Mesendoderm (in vitro differentiated cells): Measurements from ENCODE around the gene HLF.

Experiments
- DNase-seq: peaks from one replicate; pipeline ENCODE4 v3.0.0; 2013
- H2AK5ac ChIP-seq: 2 replicates; pipeline ENCODE4 v1.6.1; 2013; ENCODE audit warnings: low read length, inconsistent platforms
- H2BK120ac ChIP-seq: 2 replicates; pipeline ENCODE4 v1.6.1; 2013; ENCODE audit warnings: low read depth, mild to moderate bottlenecking, low read length, moderate library complexity, mixed read lengths
- H2BK15ac ChIP-seq: replicated peaks from 2 replicates; pipeline ENCODE4 v1.6.1; 2013; ENCODE audit warnings: low read depth, mild to moderate bottlenecking, moderate library complexity
- H2BK5ac ChIP-seq: 2 replicates; pipeline ENCODE4 v1.6.1; 2013; ENCODE audit warnings: low read length, inconsistent platforms
- H3K18ac ChIP-seq: 2 replicates; pipeline ENCODE4 v1.6.1; 2013; ENCODE audit warnings: mild to moderate bottlenecking, low read length, mixed read lengths
- H3K23ac ChIP-seq: one replicate; pipeline ENCODE4 v1.6.1; 2013; ENCODE audit warnings: low read length
- H3K27ac ChIP-seq: 2 replicates; pipeline ENCODE4 v1.5.1; 2013; ENCODE audit warnings: low read depth, mild to moderate bottlenecking, inconsistent platforms, low read length, moderate library complexity
- H3K27me3 ChIP-seq: 2 replicates; pipeline ENCODE4 v1.6.1; 2013; ENCODE audit warnings: low read length, control low read depth, mild to moderate bottlenecking, inconsistent platforms; ENCODE audit not compliant: insufficient read depth, poor library complexity
- H3K36me3 ChIP-seq: 2 replicates; pipeline ENCODE4 v1.6.1; 2013; ENCODE audit warnings: low read length, inconsistent platforms; ENCODE audit not compliant: control insufficient read depth, insufficient read depth
- H3K4ac ChIP-seq: one replicate; pipeline ENCODE4 v1.6.1; 2013; ENCODE audit warnings: low read depth, mild to moderate bottlenecking, low read length, moderate library complexity
- H3K4me1 ChIP-seq: 2 replicates; pipeline ENCODE4 v1.6.1; 2013; ENCODE audit warnings: low read depth, low read length, inconsistent platforms; ENCODE audit not compliant: control insufficient read depth
- H3K4me2 ChIP-seq: 2 replicates; pipeline ENCODE4 v1.6.1; 2013; ENCODE audit warnings: low read length
- H3K4me3 ChIP-seq: 2 replicates; pipeline ENCODE4 v1.5.1; 2013; ENCODE audit warnings: mild to moderate bottlenecking, low read length
- H3K56ac ChIP-seq: one replicate; pipeline ENCODE4 v1.6.1; 2013; ENCODE audit warnings: low read length
- H3K79me1 ChIP-seq: 2 replicates; pipeline ENCODE4 v1.6.1; 2013; ENCODE audit warnings: low read length, inconsistent platforms
- H3K79me2 ChIP-seq: 2 replicates; pipeline ENCODE4 v1.6.1; 2013; ENCODE audit warnings: mild to moderate bottlenecking, low read length; ENCODE audit not compliant: control insufficient read depth, insufficient read depth
- H3K9ac ChIP-seq: 2 replicates; pipeline ENCODE4 v1.6.1; 2013; ENCODE audit warnings: low read length, inconsistent platforms
- H4K5ac ChIP-seq: one replicate; pipeline ENCODE4 v1.6.1; 2013; ENCODE audit warnings: low read length
- H4K8ac ChIP-seq: one replicate; pipeline ENCODE4 v1.6.1; 2013; ENCODE audit warnings: low read depth, mild to moderate bottlenecking, control low read depth, low read length, moderate library complexity
- WGBS: extraction: QIAGEN DNeasy Blood & Tissue Kit; methylation state at CpG from one replicate; pipeline ENCODE4 v1.1.7; 2013; ENCODE audit warnings: low lambda C conversion rate, missing lambda C conversion rate; ENCODE audit not compliant: insufficient coverage; ENCODE audit errors: extremely low coverage; 5-methylcytosine and 5-hydroxymethylcytosine counted together

Gene HLF

DNA sequence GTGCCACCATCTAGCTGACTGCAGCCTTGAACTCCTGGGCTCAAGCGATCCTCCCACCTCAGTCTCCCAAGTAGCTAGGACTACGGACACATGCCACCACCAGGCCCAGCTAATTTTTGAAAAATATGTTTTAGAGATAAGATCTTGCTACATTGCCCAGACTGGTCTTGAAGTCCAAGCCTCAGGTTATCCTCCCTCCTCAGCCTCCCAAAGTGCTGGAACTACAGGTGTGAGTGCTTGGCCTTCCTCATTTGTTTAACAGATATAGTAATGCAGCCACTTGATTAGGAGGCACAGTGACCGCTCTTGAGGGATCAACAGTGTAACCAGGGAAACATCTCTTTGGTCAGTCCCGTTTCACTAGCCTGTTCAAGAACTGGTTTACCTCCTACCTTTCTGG is 35.1 kb downstream of the HLF start:
- no peak for DNase-seq
- no peak overlapping the region for H2BK15ac ChIP-seq
- no peak overlapping the region for H4K5ac ChIP-seq
- no peaks in the 10 kb centered on the region for H3K27me3 ChIP-seq
- H2BK120ac ChIP-seq: no peak overlapping the region
- H2BK5ac ChIP-seq: no peak overlapping the region
- H3K79me1 ChIP-seq: no peaks in the 10 kb centered on the region
- H3K4ac ChIP-seq: no peak overlapping the region
- no peak overlapping the region for H2AK5ac ChIP-seq
- WGBS: no CpG with 5 or more reads among the region's 4 CpGs
- no peak overlapping the region for H3K9ac ChIP-seq
- no peak overlapping the region for H3K23ac ChIP-seq
- H3K4me2 ChIP-seq: no peak overlapping the region
- H3K4me3 ChIP-seq: no peak overlapping the region
- no peak overlapping the region for H4K8ac ChIP-seq
- H3K27ac ChIP-seq: no peak overlapping the region
- H3K4me1 ChIP-seq: no peaks in the 10 kb centered on the region
- no peak overlapping the region for H3K18ac ChIP-seq
- no peak overlapping the region for H3K56ac ChIP-seq
- H3K36me3 ChIP-seq: no peaks in the 10 kb centered on the region
- no peaks in the 10 kb centered on the region for H3K79me2 ChIP-seq

DNA sequence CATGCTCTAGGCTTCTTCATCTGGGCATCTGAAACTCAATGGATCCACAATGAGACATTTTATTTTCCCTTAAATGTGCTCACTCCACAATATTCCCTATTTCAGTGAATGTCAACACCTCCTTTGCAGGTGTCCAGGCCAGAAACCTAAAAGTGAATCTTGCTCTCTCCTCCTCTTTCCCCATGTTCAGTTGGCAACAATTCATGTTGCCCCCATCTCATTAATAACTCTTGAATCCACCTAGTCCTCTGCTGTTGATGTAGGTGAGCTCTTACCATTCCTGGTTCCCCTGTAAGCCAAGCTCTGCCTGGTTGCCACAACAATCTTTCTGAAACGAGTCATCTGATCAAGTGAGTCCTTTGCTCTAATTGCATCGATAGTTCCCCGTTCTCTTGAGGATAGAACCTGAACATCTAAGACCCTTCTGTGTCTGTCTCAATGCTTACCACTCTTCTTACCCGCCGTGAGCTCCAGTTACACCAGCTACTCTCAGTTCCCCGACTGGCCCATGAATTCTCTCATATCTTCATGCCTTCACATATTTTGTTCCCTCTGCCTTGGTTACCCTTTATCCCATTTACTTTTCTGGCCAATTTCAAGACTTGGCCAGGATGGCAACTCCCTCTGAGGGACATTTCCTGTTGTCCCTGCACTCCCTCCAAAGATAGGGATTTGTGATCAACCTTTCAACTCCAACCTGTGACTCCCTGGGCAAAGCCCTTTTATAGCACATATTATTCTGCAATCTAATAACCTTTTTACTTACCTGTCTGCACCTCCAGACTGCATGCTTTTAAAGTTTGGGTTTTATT is 35.9 kb downstream of the HLF start:
- DNase-seq: no peak
- no peak overlapping the region for H3K56ac ChIP-seq
- H3K79me2 ChIP-seq: no peaks in the 10 kb centered on the region
- no peak overlapping the region for H2BK5ac ChIP-seq
- no peak overlapping the region for H3K9ac ChIP-seq
- H3K79me1 ChIP-seq: no peaks in the 10 kb centered on the region
- no peaks in the 10 kb centered on the region for H3K27me3 ChIP-seq
- no CpG with 5 or more reads among the region's 6 CpGs for WGBS
- no peak overlapping the region for H2BK15ac ChIP-seq
- H3K27ac ChIP-seq: no peak overlapping the region
- H4K8ac ChIP-seq: no peak overlapping the region
- no peak overlapping the region for H3K23ac ChIP-seq
- H2BK120ac ChIP-seq: no peak overlapping the region
- no peak overlapping the region for H3K4me2 ChIP-seq
- no peaks in the 10 kb centered on the region for H3K36me3 ChIP-seq
- H4K5ac ChIP-seq: no peak overlapping the region
- no peaks in the 10 kb centered on the region for H3K4me1 ChIP-seq
- H2AK5ac ChIP-seq: no peak overlapping the region
- no peak overlapping the region for H3K4ac ChIP-seq
- H3K18ac ChIP-seq: no peak overlapping the region
- H3K4me3 ChIP-seq: no peak overlapping the region

DNA sequence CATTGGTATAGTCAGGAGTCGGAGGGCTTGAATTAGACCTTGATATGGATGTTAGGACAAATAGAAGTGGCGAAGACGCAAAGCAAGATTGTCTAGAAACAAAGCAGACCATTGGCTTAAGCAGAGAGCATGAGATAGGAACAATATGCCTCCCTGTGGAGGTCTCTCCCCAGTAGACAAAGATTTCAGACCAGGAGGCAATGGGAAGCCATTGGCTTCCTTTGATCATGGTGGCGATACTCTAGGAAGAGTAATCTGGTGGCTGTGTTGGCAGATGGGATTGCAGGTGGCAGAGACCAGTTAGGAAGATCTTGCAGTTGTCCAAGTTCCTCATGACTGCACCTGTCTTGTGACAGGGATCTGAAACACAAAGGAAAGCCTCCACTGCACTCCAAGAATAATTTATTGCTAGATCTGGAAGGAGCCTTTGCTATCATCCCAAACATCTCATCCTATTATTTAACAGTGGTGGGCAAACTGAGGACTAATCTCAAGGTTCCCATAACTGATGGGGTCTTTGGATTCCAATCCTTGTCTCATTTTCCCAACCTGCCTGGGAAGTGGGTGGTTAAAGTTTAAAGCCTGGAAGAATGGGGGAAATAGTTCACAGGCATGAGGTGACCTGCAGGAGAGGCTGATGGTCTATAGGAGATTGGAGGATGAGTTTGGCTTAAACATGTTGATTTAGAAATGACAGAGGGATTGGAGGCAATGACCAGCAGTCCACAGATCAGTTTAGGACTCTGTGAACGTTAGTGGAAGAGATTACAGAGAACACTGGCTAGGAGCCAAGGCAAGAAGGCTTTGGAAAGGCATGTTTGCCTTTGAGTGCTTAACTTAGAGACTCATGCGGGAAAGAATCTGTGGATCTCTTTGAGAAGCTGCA is 37.0 kb downstream of the HLF start:
- no peak overlapping the region for H4K8ac ChIP-seq

DNA sequence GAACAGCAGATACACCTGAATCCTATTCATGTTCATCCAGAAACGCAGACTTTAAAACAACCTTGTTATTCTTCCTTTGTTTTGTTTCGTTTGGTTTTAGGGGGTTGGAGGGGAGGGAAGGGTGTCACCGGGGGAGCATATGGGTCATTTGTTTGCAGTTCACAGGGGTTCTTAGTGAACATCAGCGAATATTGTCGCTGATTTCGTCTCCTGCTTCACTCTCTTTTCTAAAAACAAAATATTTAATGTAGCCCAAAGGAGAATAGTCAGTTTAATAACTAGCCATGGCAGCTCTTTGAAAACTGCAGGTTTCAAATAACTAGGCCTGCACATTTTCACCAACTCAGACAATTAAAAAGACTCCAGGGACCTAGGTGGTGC is 37.6 kb downstream of the HLF start:
- Histone ChIP-seq H3K18ac (no peak overlapping the region), H3K56ac (no peak overlapping the region), H3K23ac (no peak overlapping the region), H3K27me3 (no peaks in the 10 kb centered on the region), H3K9ac (no peak overlapping the region), H2AK5ac (no peak overlapping the region), H4K8ac (no peak overlapping the region), H4K5ac (no peak overlapping the region), H3K79me2 (no peaks in the 10 kb centered on the region), H3K4me1 (no peaks in the 10 kb centered on the region), H3K79me1 (no peaks in the 10 kb centered on the region), H3K4ac (no peak overlapping the region), H3K4me3 (no peak overlapping the region), H2BK120ac (no peak overlapping the region), H3K27ac (no peak overlapping the region), H3K4me2 (no peak overlapping the region), H2BK5ac (no peak overlapping the region), H3K36me3 (no peaks in the 10 kb centered on the region), H2BK15ac (no peak overlapping the region)
- WGBS: no CpG with 5 or more reads among the region's 6 CpGs
- DNase-seq: no peak

More for the DNA sequence above, 37.0 kb downstream of the HLF start:
- no peak overlapping the region for H4K5ac ChIP-seq
- WGBS: no CpG with 5 or more reads among the region's 6 CpGs
- H3K79me2 ChIP-seq: no peaks in the 10 kb centered on the region
- no peak for DNase-seq
- no peak overlapping the region for H3K23ac ChIP-seq
- H3K4me2 ChIP-seq: no peak overlapping the region
- no peak overlapping the region for H3K4ac ChIP-seq
- no peak overlapping the region for H3K18ac ChIP-seq
- H3K4me1 ChIP-seq: no peaks in the 10 kb centered on the region
- H3K36me3 ChIP-seq: no peaks in the 10 kb centered on the region
- no peak overlapping the region for H2BK15ac ChIP-seq
- no peak overlapping the region for H3K27ac ChIP-seq
- no peak overlapping the region for H3K4me3 ChIP-seq
- H2AK5ac ChIP-seq: no peak overlapping the region
- H3K27me3 ChIP-seq: no peaks in the 10 kb centered on the region
- no peak overlapping the region for H2BK5ac ChIP-seq
- no peak overlapping the region for H3K56ac ChIP-seq
- H3K9ac ChIP-seq: no peak overlapping the region
- no peaks in the 10 kb centered on the region for H3K79me1 ChIP-seq
- no peak overlapping the region for H2BK120ac ChIP-seq

DNA sequence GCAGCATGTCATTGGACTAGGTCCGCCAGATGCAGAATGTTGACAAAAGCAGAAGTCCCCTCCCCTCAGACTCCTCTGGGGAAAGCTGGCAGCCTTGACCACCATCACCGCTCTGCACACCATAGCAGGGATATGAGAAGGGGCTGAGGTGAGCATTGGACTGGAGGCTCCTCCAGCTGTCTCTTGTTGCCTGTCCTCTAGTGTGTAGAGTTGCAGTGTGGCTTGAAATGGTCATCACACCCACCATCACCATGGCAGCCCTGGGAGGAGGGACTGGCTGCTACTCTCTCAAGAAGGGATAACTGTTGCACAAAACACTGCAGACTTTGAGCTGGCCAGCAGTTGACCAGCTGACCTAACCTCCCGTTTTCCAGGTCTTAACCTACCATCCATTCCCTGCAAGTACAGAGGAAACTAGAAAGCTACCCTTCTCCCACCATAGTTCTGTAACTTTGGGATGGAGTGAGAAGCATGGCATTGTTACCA is 38.3 kb downstream of the HLF start:
- H3K4me1 ChIP-seq: no peaks in the 10 kb centered on the region
- H3K27me3 ChIP-seq: no peaks in the 10 kb centered on the region
- no CpG with 5 or more reads among the region's 3 CpGs for WGBS
- no peak overlapping the region for H3K4ac ChIP-seq
- H2BK15ac ChIP-seq: no peak overlapping the region
- H3K4me2 ChIP-seq: no peak overlapping the region
- H3K79me1 ChIP-seq: no peaks in the 10 kb centered on the region
- no peak overlapping the region for H2AK5ac ChIP-seq
- H3K18ac ChIP-seq: no peak overlapping the region
- no peak overlapping the region for H2BK120ac ChIP-seq
- no peak overlapping the region for H4K5ac ChIP-seq
- no peaks in the 10 kb centered on the region for H3K36me3 ChIP-seq
- H2BK5ac ChIP-seq: no peak overlapping the region
- no peak overlapping the region for H3K9ac ChIP-seq
- no peak overlapping the region for H3K23ac ChIP-seq
- no peak for DNase-seq
- no peak overlapping the region for H3K56ac ChIP-seq
- no peak overlapping the region for H3K4me3 ChIP-seq
- no peak overlapping the region for H4K8ac ChIP-seq
- H3K27ac ChIP-seq: no peak overlapping the region
- no peaks in the 10 kb centered on the region for H3K79me2 ChIP-seq
